VCaP (cell line): ENCODE data around the gene MEAK7.

Source experiments
- H3K27ac ChIP-seq: fragments of 450-650 bp; 2 replicates; pipeline ENCODE4 v1.5.1; 2017
- CTCF ChIP-seq: fragments of 450-650 bp; conservative IDR thresholded peaks from 2 replicates; pipeline ENCODE4 v1.5.1; 2017; ENCODE audit warnings: mild to moderate bottlenecking, moderate library complexity

Gene MEAK7

DNA sequence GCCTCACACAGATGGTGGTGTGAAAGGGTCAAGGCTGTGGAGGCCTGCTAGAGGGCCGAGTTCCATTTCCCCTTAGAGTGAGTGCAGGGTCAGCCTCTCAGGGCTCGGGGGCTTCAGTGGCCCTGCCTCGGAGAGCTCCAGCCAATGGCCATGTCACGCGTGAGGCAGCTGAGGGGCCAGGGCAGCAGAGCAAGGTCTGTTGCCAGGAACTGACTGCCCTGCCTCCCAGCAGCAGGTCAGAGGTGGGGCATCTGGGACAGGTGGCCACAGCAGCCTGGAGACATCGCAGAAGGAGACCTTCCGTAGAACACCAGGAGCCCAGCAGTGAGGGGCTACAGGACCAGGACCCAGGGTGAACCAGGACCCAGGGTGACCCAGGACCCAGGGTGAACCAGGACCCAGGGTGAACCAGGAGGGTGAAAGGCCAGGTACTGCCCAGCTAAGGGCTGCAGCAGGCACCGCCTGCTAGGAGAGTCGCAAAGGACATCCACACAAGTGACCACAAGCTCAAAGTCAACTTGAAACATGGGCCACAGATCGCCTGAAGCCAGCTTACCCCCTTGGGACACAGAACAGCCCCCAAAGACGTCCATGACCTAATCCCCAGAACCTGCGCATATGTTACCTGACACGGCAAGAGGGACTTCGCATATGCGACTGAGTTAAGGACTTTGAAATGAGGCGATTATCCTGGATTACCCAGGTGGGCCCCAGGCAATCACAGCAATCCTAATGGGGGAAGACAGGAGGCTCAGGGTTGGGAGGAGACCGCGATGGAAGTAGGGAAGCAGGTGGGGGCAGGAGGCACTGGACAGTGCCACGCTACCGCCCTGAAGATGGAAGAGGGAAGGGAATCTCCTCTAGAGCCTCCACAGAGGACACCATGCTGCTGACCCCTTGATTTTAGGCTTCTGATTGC is 4.8 kb upstream of the MEAK7 start:
- TF ChIP-seq CTCF = no peak
- no peak overlapping the region for H3K27ac ChIP-seq

- H3K27ac ChIP-seq = no peak overlapping the region
- no peak for TF ChIP-seq CTCF
Measured at GRCh38 chr16:84508502-84508901, 4.0 kb upstream of the MEAK7 start.

GRCh38 chr16:84507011-84507982 is 2.8 kb upstream of the MEAK7 start:
- TF ChIP-seq CTCF = no peak
- H3K27ac ChIP-seq = no peak overlapping the region

- no peak for TF ChIP-seq CTCF
- H3K27ac ChIP-seq = peak overlapping the region; percentile 77
Measured at GRCh38 chr16:84505249-84506187, 1.1 kb upstream of the MEAK7 start.

- peak overlapping the region; percentile 77 for H3K27ac ChIP-seq
- no peak for TF ChIP-seq CTCF
Measured at GRCh38 chr16:84503751-84504395, 586 bp downstream of the MEAK7 start.

DNA sequence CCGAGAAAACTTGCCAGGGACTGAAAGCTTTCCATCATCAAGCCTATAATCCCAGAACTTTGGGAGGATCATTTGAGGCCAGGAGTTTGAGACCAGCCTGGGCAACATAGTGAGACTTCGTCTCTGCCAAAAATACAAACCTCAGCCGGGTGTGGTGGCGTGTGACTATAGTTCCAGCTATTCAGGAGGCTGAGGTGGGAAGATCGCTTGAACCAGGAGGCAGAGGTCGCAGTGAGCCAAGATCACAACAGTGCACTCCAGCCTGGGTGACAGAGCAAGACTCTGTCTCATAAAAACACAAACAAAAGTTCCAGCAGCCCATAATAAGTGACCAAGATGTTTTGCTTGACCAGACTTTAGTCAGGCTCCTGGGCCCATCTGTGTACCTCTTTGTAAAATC is 1.9 kb downstream of the MEAK7 start:
- TF ChIP-seq CTCF = no peak
- H3K27ac ChIP-seq = no peak overlapping the region
